PC-9 (cell line): ENCODE data around the gene KAT6B.

Experiments
- CTCF ChIP-seq: fragments of 200-600 bp; sonication (generic); conservative IDR thresholded peaks from 2 replicates; pipeline ENCODE4 v1.6.1; 2017; ENCODE audit warnings: mixed run types, antibody characterized with exemption, mild to moderate bottlenecking, moderate library complexity
- EZH2 ChIP-seq: fragments of 200-600 bp; sonication (generic); IDR thresholded peaks from 2 replicates; pipeline ENCODE4 v1.8.0; 2017; ENCODE audit warnings: antibody characterized with exemption, low read depth

- TF ChIP-seq CTCF, result no peak
- TF ChIP-seq EZH2, result no peak
These were observed 187.1 kb downstream of the KAT6B start for GRCh38 chr10:75013522-75013921.
